ENCODE measurements around the gene MPC2.

Gene MPC2

GRCh38 chr1:167927046-167927754, 9.7 kb downstream of the MPC2 start:
- no peak overlapping the region for H3K4me3 ChIP-seq (ENCODE audit: low read length, poor library complexity, severe bottlenecking)
- no peak overlapping the region for H3K4me2 ChIP-seq (ENCODE audit: low read depth, low read length, poor library complexity, severe bottlenecking)
- H3F3A ChIP-seq (ENCODE audit: low read depth) = no peaks in the 10 kb centered on the region
- no peaks in the 10 kb centered on the region for H3K9me2 ChIP-seq (replicated peaks; ENCODE audit: low read depth, low read length)
- TF ChIP-seq CTCF (conservative IDR thresholded peaks at IDR 0.05; ENCODE audit: low read length) = no peak
- no peak for TF ChIP-seq EZH2phosphoT487 (IDR thresholded peaks at IDR 0.05; ENCODE audit: borderline replicate concordance)
- peaks cover 70% of the 10 kb centered on the region for H3K79me2 ChIP-seq (ENCODE audit: insufficient read depth, low read length)
- H3K9ac ChIP-seq (ENCODE audit: low read depth, low read length, poor library complexity, severe bottlenecking) = no peak overlapping the region
- peaks cover 10% of the 10 kb centered on the region for H4K20me1 ChIP-seq (ENCODE audit: insufficient read depth, low read length, poor library complexity, severe bottlenecking)
- H3K27me3 ChIP-seq (ENCODE audit: insufficient read depth, low read length, poor library complexity, severe bottlenecking) = no peaks in the 10 kb centered on the region
- H2AFZ ChIP-seq (ENCODE audit: low read length) = no peak overlapping the region
- no peaks in the 10 kb centered on the region for H3K9me3 ChIP-seq (ENCODE audit: insufficient read depth, low read depth, low read length)
- peaks cover 8% of the 10 kb centered on the region; the same call in 1 of the 2 replicates for H3K36me3 ChIP-seq (ENCODE audit: insufficient read depth, low read length)
- H3K4me1 ChIP-seq (ENCODE audit: insufficient read depth, low read length, poor library complexity, severe bottlenecking) = peaks cover 50% of the 10 kb centered on the region

DNA sequence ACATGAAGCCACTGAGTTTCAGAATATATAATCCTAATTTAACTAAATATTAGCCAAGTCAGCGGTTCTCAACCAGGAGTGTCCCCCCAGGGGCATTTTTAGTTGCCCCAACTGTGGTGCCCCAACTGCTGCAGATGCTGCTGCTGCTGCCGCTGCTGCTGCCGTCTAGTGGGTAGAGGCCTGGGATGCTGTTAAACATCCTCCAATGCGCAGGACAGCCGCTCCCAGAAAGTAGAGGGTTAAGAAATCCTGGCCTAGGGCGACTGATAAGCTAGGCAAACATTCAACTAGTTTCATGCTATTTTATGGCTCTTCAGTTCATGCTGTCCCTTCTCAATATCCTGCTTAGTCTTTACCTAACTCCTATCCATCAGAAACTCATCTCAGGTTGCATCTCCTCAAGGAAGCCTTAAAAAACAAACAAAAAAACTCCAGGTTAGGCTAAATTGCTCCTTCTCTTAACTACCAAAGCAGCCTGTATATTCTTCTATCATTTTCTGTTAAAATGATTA, 10.3 kb downstream of the MPC2 start:
- H3K4me2 ChIP-seq (ENCODE audit: low read depth, low read length, poor library complexity, severe bottlenecking) = no peak overlapping the region
- no peaks in the 10 kb centered on the region for H3K27me3 ChIP-seq (ENCODE audit: insufficient read depth, low read length, poor library complexity, severe bottlenecking)
- no peaks in the 10 kb centered on the region for H3K9me3 ChIP-seq (ENCODE audit: insufficient read depth, low read depth, low read length)
- H4K20me1 ChIP-seq (ENCODE audit: insufficient read depth, low read length, poor library complexity, severe bottlenecking) = peaks cover 6% of the 10 kb centered on the region
- H3K36me3 ChIP-seq (ENCODE audit: insufficient read depth, low read length) = peaks cover 8% of the 10 kb centered on the region; the same call in 1 of the 2 replicates
- H3K4me1 ChIP-seq (ENCODE audit: insufficient read depth, low read length, poor library complexity, severe bottlenecking) = peaks cover 52% of the 10 kb centered on the region
- TF ChIP-seq CTCF (conservative IDR thresholded peaks at IDR 0.05; ENCODE audit: low read length) = no peak
- TF ChIP-seq EZH2phosphoT487 (IDR thresholded peaks at IDR 0.05; ENCODE audit: borderline replicate concordance) = no peak
- H3F3A ChIP-seq (ENCODE audit: low read depth) = no peaks in the 10 kb centered on the region
- H3K79me2 ChIP-seq (ENCODE audit: insufficient read depth, low read length) = peaks cover 65% of the 10 kb centered on the region
- no peaks in the 10 kb centered on the region for H3K9me2 ChIP-seq (replicated peaks; ENCODE audit: low read depth, low read length)
- no peak overlapping the region for H3K9ac ChIP-seq (ENCODE audit: low read depth, low read length, poor library complexity, severe bottlenecking)
- H3K4me3 ChIP-seq (ENCODE audit: low read length, poor library complexity, severe bottlenecking) = no peak overlapping the region
- no peak overlapping the region for H2AFZ ChIP-seq (ENCODE audit: low read length)

- no peak overlapping the region for H3K9ac ChIP-seq (ENCODE audit: low read depth, low read length, poor library complexity, severe bottlenecking)
- no peaks in the 10 kb centered on the region for H3K9me2 ChIP-seq (replicated peaks; ENCODE audit: low read depth, low read length)
- H4K20me1 ChIP-seq (ENCODE audit: insufficient read depth, low read length, poor library complexity, severe bottlenecking) = no peaks in the 10 kb centered on the region
- H3K4me2 ChIP-seq (ENCODE audit: low read depth, low read length, poor library complexity, severe bottlenecking) = no peak overlapping the region
- TF ChIP-seq EZH2phosphoT487 (IDR thresholded peaks at IDR 0.05; ENCODE audit: borderline replicate concordance) (no peak), CTCF (conservative IDR thresholded peaks at IDR 0.05; ENCODE audit: low read length) (no peak)
- H3F3A ChIP-seq (ENCODE audit: low read depth) = no peaks in the 10 kb centered on the region
- no peaks in the 10 kb centered on the region for H3K27me3 ChIP-seq (ENCODE audit: insufficient read depth, low read length, poor library complexity, severe bottlenecking)
- peaks cover 38% of the 10 kb centered on the region for H3K4me1 ChIP-seq (ENCODE audit: insufficient read depth, low read length, poor library complexity, severe bottlenecking)
- no peak overlapping the region for H2AFZ ChIP-seq (ENCODE audit: low read length)
- H3K4me3 ChIP-seq (ENCODE audit: low read length, poor library complexity, severe bottlenecking) = no peak overlapping the region
- no peaks in the 10 kb centered on the region for H3K9me3 ChIP-seq (ENCODE audit: insufficient read depth, low read depth, low read length)
- peaks cover 50% of the 10 kb centered on the region for H3K79me2 ChIP-seq (ENCODE audit: insufficient read depth, low read length)
- peaks cover 8% of the 10 kb centered on the region; the same call in 1 of the 2 replicates for H3K36me3 ChIP-seq (ENCODE audit: insufficient read depth, low read length)
Measured at GRCh38 chr1:167924543-167925231, 12.2 kb downstream of the MPC2 start.

All from Loucy (cell line).